Tibial artery (tissue), 4 donors: ENCODE measurements around the gene RPSA.

Source experiments
- DNase-seq, 2 donors: peaks; one replicate each; pipeline ENCODE4 v3.0.0-alpha.2; 2019
- H3K27ac ChIP-seq, 2 donors: fragments of 200-600 bp; sonication (generic) in 1 of 2; 1 replicate in 1 of 2; 2 replicates in 1 of 2; pipeline ENCODE4 v1.5.1; 2018 to 2019; ENCODE audit warnings: mild to moderate bottlenecking in 1 of 2
- H3K27me3 ChIP-seq, 2 donors: fragments of 200-600 bp; sonication (generic) in 1 of 2; one replicate each; pipeline versions ENCODE4 v1.5.1 to v1.6.0; 2016 to 2019
- H3K36me3 ChIP-seq, 3 donors: fragments of 200-600 bp; sonication (generic) in 2 of 3; one replicate each; pipeline ENCODE4 v1.5.1; 2016 to 2019; ENCODE audit warnings: mild to moderate bottlenecking in 2 of 3
- H3K4me1 ChIP-seq, 4 donors: fragments of 200-600 bp; sonication (generic) in 2 of 4; 1 replicate in 3 of 4; 2 replicates in 1 of 4; pipeline ENCODE4 v1.5.1; 2016 to 2019
- H3K4me3 ChIP-seq, 2 donors: fragments of 200-600 bp; sonication (generic) in 1 of 2; 1 replicate in 1 of 2; 2 replicates in 1 of 2; pipeline ENCODE4 v1.5.1; 2018 to 2019; ENCODE audit warnings: mild to moderate bottlenecking in 2 of 2
- H3K9me3 ChIP-seq, 3 donors: fragments of 200-600 bp; sonication (generic) in 1 of 3; one replicate each; pipeline ENCODE4 v1.5.1; 2016 to 2019
- CTCF ChIP-seq, 2 experiments: fragments of 200-600 bp in 1 of 2; fragments of 450-650 bp in 1 of 2; IDR thresholded peaks; one replicate each; pipeline ENCODE4 v1.5.1; 2017 to 2019; ENCODE audit warnings: antibody characterized with exemption in 2 of 2, mild to moderate bottlenecking in 1 of 2, moderate library complexity in 1 of 2
- intact Hi-C: fragments of 100-400 bp; cut with DNase I; formaldehyde crosslinking; loops from one replicate; pipeline ENCODE4 v1.15.0; 2023; ENCODE audit warnings: low total_unique reads

Gene RPSA

DNA sequence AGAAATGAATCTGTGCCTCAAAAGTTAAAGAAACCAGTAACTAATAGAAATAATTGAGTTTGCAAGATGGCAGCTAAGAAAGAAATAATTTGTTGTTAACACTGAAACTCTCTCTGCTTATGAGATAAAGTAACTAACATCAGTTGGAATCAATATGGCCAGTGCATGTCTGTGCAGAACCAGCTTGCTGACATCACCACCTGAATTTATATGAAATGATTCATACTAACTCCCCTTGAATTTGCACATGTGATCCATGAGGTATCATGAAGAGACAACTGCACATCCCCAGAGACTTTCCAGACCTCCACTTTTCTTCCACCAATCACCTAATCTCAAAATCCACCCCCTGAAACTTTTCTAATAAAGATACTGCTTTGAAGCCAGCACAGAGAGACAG lies 33.7 kb upstream of the RPSA start:
- DNase-seq: no peak
- Histone ChIP-seq H3K4me1 (no peaks in the 10 kb centered on the region), H3K27ac (no peak overlapping the region), H3K9me3 (no peaks in the 10 kb centered on the region), H3K27me3 (no peaks in the 10 kb centered on the region), H3K36me3 (no peaks in the 10 kb centered on the region), H3K4me3 (no peak overlapping the region)
- no peak for TF ChIP-seq CTCF (IDR thresholded peaks at IDR 0.05)
- intact Hi-C loops: no loop called here

GRCh38 chr3:39376959-39377634 lies 29.4 kb upstream of the RPSA start:
- Histone ChIP-seq H3K4me1 (no peaks in the 10 kb centered on the region), H3K9me3 (no peaks in the 10 kb centered on the region), H3K4me3 (no peak overlapping the region), H3K27ac (no peak overlapping the region), H3K36me3 (no peaks in the 10 kb centered on the region), H3K27me3 (no peaks in the 10 kb centered on the region)
- intact Hi-C loops: no loop called here
- TF ChIP-seq CTCF (IDR thresholded peaks at IDR 0.05): no peak
- no peak for DNase-seq

DNA sequence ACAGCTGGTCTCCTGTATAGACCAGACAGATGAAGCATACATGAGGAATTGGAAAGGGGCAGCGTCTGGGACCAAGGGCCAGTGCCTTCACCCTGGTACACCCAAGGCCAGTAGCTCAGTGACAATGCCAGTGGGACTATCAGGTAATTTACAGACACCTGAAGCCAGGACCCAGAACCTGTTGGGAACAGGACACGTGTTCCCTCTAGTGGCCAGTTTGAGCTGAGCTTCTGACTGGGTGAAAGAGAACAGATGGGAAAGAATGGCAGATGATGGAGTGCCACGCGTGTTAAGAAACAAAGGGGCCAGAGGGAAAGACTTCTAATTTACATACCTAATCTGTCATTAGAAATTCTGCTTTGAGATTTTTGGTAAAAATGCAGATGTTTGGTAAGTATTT lies 28.4 kb upstream of the RPSA start:
- peak in 1 of 2 experiments; percentile 5 for TF ChIP-seq CTCF (IDR thresholded peaks at IDR 0.05)
- H3K4me3 ChIP-seq: no peak overlapping the region
- H3K4me1 ChIP-seq: peaks cover 0 to 7% (median 5%) of the 10 kb centered on the region in 4 donors
- no peak overlapping the region for H3K27ac ChIP-seq
- no peaks in the 10 kb centered on the region for H3K36me3 ChIP-seq
- intact Hi-C loops: no loop called here
- no peak for DNase-seq
- H3K9me3 ChIP-seq: no peaks in the 10 kb centered on the region
- no peaks in the 10 kb centered on the region for H3K27me3 ChIP-seq

DNA sequence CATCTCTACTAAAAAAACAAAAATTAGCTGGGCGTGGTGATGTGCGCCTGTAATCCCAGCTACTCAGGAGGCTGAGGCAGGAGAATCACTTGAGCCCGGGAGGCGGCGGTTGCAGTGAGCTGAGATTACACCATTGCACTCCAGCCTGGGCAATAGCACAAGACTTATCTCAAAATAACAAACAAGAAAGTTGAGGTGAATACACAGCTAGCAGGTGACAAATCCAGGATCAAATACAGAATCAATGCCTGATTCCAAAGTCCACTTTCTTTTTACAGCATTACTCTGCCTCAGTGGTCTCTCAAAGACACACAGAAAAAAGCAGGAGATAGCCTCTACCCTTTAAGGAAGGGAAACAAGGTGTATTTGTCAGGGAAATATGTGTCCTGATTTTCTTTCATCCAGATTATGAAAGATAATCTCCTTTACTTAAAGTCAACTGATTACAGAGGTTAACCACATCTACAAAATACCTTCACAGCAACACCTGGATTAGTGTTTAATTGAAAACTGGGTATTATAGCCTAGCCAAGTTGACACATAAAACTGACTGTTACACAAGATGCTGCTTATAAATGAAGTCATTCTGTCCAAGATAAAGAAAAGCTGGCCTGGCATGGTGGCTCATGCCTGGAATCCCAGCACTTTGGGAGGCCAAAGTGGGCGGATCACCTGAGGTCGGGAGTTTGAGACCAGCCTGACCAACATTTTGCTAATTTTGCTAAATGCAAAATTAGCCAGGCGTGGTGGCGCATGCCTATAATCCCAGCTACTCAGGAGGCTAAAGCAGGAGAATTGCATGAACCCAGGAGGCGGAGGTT lies 27.4 kb upstream of the RPSA start:
- intact Hi-C loops: no loop called here
- Histone ChIP-seq H3K27ac (no peak overlapping the region), H3K4me3 (no peak overlapping the region), H3K27me3 (no peaks in the 10 kb centered on the region), H3K4me1 (peaks cover 0 to 8% (median 5%) of the 10 kb centered on the region in 4 donors), H3K36me3 (no peaks in the 10 kb centered on the region), H3K9me3 (no peaks in the 10 kb centered on the region)
- TF ChIP-seq CTCF (IDR thresholded peaks at IDR 0.05): no peak
- DNase-seq: no peak

DNA sequence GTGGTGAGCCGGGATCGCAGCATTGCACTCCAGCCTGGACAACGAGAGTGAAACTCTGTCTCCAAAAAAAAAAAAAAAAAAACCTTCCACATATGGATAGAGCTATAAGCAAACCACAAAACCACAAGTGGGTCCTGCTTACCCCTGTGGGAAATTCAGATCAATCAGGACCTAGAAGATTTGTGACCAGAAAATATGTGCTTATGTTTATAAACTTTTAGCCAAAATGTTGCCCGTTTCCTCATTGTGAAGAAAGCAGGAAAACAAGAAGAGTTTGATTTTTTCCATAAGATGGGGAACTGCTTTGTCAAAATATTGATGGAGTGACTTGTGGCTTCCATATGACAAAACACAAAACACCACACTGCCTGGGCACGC lies 26.8 kb upstream of the RPSA start:
- Histone ChIP-seq H3K4me3 (no peak overlapping the region), H3K27ac (no peak overlapping the region), H3K9me3 (no peaks in the 10 kb centered on the region), H3K27me3 (no peaks in the 10 kb centered on the region), H3K36me3 (no peaks in the 10 kb centered on the region), H3K4me1 (peaks cover 0 to 13% (median 7%) of the 10 kb centered on the region in 4 donors)
- DNase-seq: no peak
- TF ChIP-seq CTCF (IDR thresholded peaks at IDR 0.05): no peak
- intact Hi-C loops: no loop called here
